ENCODE measurements around the gene RAMP2. TPM values are rescaled to one million over a fixed set of nuclear protein-coding genes. Genes with fewer than 3 reads are reported as not detected.
A peak's percentile ranks its signal among the peaks of the same experiment; 100 is the strongest.

The RAMP2 gene
- total and polyA plus RNA-seq, 4 donors, result 43.8 to 101 (median 60.8) TPM

GRCh38 chr17:42748202-42748907 is 12.7 kb upstream of the RAMP2 start:
- H3K27me3 ChIP-seq (ENCODE audit: control insufficient read depth in 3 of 3, insufficient read depth in 3 of 3, low read length in 2 of 3), result no peaks in the 10 kb centered on the region
- H3K9ac ChIP-seq (ENCODE audit: insufficient read depth in 1 of 2, low read length in 2 of 2), result no peak overlapping the region
- DNase-seq (no peak), ATAC-seq (ENCODE audit: insufficient read depth, low FRiP score) (no peak)
- H3K27ac ChIP-seq (ENCODE audit: low read depth in 1 of 2, low read length in 1 of 2), result peak overlapping the region in 1 of 2 donors; percentile 61
- H3K36me3 ChIP-seq (ENCODE audit: control insufficient read depth in 4 of 4, insufficient read depth in 4 of 4, low read length in 4 of 4), result no peaks in the 10 kb centered on the region
- peaks cover 4 to 50% (median 16%) of the 10 kb centered on the region in 5 donors for H3K4me1 ChIP-seq (ENCODE audit: control insufficient read depth in 5 of 5, insufficient read depth in 5 of 5, low read length in 5 of 5)
- TF ChIP-seq, protein P1, sequence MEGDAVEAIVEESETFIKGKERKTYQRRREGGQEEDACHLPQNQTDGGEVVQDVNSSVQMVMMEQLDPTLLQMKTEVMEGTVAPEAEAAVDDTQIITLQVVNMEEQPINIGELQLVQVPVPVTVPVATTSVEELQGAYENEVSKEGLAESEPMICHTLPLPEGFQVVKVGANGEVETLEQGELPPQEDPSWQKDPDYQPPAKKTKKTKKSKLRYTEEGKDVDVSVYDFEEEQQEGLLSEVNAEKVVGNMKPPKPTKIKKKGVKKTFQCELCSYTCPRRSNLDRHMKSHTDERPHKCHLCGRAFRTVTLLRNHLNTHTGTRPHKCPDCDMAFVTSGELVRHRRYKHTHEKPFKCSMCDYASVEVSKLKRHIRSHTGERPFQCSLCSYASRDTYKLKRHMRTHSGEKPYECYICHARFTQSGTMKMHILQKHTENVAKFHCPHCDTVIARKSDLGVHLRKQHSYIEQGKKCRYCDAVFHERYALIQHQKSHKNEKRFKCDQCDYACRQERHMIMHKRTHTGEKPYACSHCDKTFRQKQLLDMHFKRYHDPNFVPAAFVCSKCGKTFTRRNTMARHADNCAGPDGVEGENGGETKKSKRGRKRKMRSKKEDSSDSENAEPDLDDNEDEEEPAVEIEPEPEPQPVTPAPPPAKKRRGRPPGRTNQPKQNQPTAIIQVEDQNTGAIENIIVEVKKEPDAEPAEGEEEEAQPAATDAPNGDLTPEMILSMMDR (IDR thresholded peaks at IDR 0.05; ENCODE audit: control extremely low read depth, extremely low read depth), result no peak
- no peaks in the 10 kb centered on the region for H3K9me3 ChIP-seq (ENCODE audit: control insufficient read depth in 4 of 4, insufficient read depth in 3 of 4, low read length in 3 of 4)
- H3K4me3 ChIP-seq, result no peak overlapping the region
- 59 to 70% methylated on average over 7 of the region's 7 CpGs for WGBS, 2 donors

- Histone ChIP-seq H3K36me3 (ENCODE audit: control insufficient read depth in 4 of 4, insufficient read depth in 4 of 4, low read length in 4 of 4) (no peaks in the 10 kb centered on the region), H3K9ac (ENCODE audit: insufficient read depth in 1 of 2, low read length in 2 of 2) (peak overlapping the region in 1 of 2 donors; percentile 53), H3K4me3 (no peak overlapping the region), H3K9me3 (ENCODE audit: control insufficient read depth in 4 of 4, insufficient read depth in 3 of 4, low read length in 3 of 4) (no peaks in the 10 kb centered on the region), H3K4me1 (ENCODE audit: control insufficient read depth in 5 of 5, insufficient read depth in 5 of 5, low read length in 5 of 5) (peaks cover 0 to 42% (median 13%) of the 10 kb centered on the region in 5 donors), H3K27ac (ENCODE audit: low read depth in 1 of 2, low read length in 1 of 2) (peak overlapping the region in 1 of 2 donors; percentile 42), H3K27me3 (ENCODE audit: control insufficient read depth in 3 of 3, insufficient read depth in 3 of 3, low read length in 2 of 3) (no peaks in the 10 kb centered on the region)
- DNase-seq (peak; percentile 31 to 50 (median 43)), ATAC-seq (ENCODE audit: insufficient read depth, low FRiP score) (no peak)
- TF ChIP-seq, protein P1 (IDR thresholded peaks at IDR 0.05; ENCODE audit: control extremely low read depth, extremely low read depth), result no peak
- 62 to 81% methylated on average over 11 of the region's 11 CpGs for WGBS, 2 donors
Observed at GRCh38 chr17:42748908-42749798, 11.9 kb upstream of the RAMP2 start.

GRCh38 chr17:42750739-42751344 is 10.2 kb upstream of the RAMP2 start:
- H3K27me3 ChIP-seq (ENCODE audit: control insufficient read depth in 3 of 3, insufficient read depth in 3 of 3, low read length in 2 of 3), result no peaks in the 10 kb centered on the region
- no peak for ATAC-seq (ENCODE audit: insufficient read depth, low FRiP score)
- H3K27ac ChIP-seq (ENCODE audit: low read depth in 1 of 2, low read length in 1 of 2), result peak overlapping the region in 1 of 2 donors; percentile 67
- peak in 2 of 3 donors; percentile 38 to 50 for DNase-seq
- no peak overlapping the region for H3K4me3 ChIP-seq
- WGBS, 2 donors, result 7 to 12% methylated on average over 3 of the region's 3 CpGs
- no peaks in the 10 kb centered on the region for H3K9me3 ChIP-seq (ENCODE audit: control insufficient read depth in 4 of 4, insufficient read depth in 3 of 4, low read length in 3 of 4)
- H3K36me3 ChIP-seq (ENCODE audit: control insufficient read depth in 4 of 4, insufficient read depth in 4 of 4, low read length in 4 of 4), result no peaks in the 10 kb centered on the region
- H3K4me1 ChIP-seq (ENCODE audit: control insufficient read depth in 5 of 5, insufficient read depth in 5 of 5, low read length in 5 of 5), result peaks cover 0 to 36% (median 10%) of the 10 kb centered on the region in 5 donors
- TF ChIP-seq, protein P1 (IDR thresholded peaks at IDR 0.05; ENCODE audit: control extremely low read depth, extremely low read depth), result no peak
- H3K9ac ChIP-seq (ENCODE audit: insufficient read depth in 1 of 2, low read length in 2 of 2), result no peak overlapping the region
